HL-60 (cell line): Measurements from ENCODE around the gene PTPRC.

ENCODE experiments used
- CTCF ChIP-seq: IDR thresholded peaks from one replicate; pipeline ENCODE4 v1.5.1; 2011; ENCODE audit warnings: low read length, control low read depth, inconsistent platforms; ENCODE audit not compliant: insufficient read depth
- POLR2AphosphoS5 ChIP-seq: IDR thresholded peaks from 2 replicates; pipeline ENCODE4 v1.6.1; 2012; ENCODE audit warnings: low read depth

- TF ChIP-seq POLR2AphosphoS5: no peak
- TF ChIP-seq CTCF: no peak
Observed at GRCh38 chr1:198606020-198606438, 32.8 kb upstream of the PTPRC start.
